HG03575 (cell line): ENCODE results near the gene MRPL42.
"Not testable (repeated sequence)": the region's sequence is repeated elsewhere in the genome, so short reads cannot be mapped to it uniquely, and the experiment has no call there.

Source experiments
- ATAC-seq: cut with Tn5 transposase; IDR thresholded peaks from one replicate; pipeline ENCODE4 v1.9.1; 2021; ENCODE audit not compliant: unreplicated experiment, insufficient number of reproducible peaks, low FRiP score; ENCODE audit errors: extremely low read depth

The MRPL42 gene

GRCh38 chr12:93483151-93483807, 16.0 kb downstream of the MRPL42 start:
- no peak for ATAC-seq

- ATAC-seq, result no peak
These were observed 17.1 kb downstream of the MRPL42 start for GRCh38 chr12:93484315-93484981.

DNA sequence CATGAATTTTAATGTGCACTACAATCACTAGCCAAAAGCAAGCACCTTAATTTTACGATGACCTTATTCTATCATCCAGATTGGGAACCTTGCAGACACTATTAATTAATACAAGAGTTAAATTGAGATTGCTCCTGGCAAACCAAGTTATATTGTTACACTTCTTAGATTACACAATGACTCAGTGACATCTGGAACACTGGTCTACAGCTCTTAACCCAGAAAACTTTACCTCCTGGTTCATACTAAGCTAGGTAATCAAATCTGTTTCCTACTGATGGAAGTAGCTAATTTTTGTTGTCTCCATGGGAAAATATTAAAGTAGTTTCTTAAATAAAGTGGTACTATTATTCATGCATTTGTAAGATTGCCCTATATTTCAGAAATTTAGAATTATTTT, 25.5 kb downstream of the MRPL42 start:
- not testable (repeated sequence) for ATAC-seq

- ATAC-seq, result no peak
These were observed 26.8 kb downstream of the MRPL42 start for GRCh38 chr12:93494096-93494495.

GRCh38 chr12:93497456-93497855, 30.1 kb downstream of the MRPL42 start:
- no peak for ATAC-seq

GRCh38 chr12:93498813-93499212, 31.5 kb downstream of the MRPL42 start:
- not testable (repeated sequence) for ATAC-seq

GRCh38 chr12:93500201-93500600, 32.9 kb downstream of the MRPL42 start:
- no peak for ATAC-seq

DNA sequence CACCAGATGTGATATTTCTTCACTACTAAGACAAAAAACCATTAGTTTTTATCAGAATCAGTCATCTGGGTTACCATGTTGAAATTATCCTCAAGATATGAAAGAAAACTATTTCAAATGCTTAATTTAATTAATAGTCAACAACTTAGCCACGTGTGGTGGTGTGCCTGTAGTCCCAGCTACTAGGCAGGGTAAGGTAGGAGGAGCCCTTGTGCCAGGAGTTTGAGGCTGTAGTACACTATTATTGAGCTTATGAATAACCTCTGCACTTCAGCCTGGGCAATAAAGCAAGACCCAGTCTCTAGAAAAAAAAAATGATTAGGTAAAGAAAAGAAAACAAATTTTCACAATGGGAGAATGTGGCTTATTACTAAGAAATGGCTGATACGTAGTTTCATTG, 33.4 kb downstream of the MRPL42 start:
- no peak for ATAC-seq

DNA sequence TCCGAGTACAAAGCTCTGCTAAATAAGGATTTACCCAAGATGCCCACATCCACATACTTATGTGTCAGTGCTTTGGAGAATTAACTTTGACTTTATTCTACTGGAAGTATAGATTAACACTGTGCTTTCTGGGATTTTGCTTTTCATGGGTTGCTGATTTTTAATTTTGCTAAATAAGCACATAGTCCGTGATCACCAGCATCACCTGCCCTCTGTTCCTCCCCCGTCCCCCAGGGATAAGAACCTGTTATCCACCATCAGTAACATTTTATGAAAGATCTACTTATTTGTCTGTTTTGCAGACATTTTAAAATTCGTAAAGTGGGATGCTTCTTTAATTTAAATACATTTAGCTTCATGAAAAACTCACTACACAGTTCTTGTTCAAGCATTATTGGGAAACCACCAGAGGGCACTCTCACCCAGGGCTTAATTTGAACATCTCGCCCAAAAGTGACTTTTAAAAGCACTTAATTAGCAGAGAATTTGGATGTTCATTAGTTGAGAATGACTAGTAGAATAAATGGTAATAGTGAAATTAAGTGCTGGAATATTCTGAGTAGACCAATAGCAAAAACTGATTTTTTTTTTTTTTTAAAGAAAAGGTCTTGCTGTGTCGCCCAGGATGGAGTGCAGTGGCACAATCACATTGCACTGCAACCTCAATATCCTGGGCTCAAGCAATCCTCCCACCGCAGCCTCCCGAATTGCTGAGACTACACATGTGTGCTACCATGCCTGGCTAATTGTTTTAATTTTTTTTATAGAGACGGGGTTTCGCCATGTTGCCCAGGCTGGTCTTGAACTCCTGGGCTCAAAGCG, 35.7 kb downstream of the MRPL42 start:
- no peak for ATAC-seq

DNA sequence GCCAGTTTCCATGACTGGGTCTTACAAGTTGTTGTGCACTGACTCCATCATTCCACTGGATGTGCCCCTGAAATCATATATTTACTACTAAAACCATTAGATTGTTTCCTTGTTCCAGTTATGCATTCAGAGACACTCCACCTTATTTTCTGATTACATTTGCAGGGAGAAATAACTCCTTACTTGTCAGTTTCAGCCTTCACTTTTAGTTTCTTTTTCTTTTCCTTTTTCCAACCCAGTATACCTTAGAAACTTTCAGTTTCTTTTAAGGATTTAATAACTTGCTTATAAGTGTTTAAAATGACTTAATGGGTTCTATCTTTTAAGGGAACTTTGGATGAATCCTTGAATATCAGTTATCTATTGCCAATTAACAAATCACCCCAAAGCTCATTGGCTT, 39.9 kb downstream of the MRPL42 start:
- no peak for ATAC-seq

GRCh38 chr12:93509506-93509905, 42.2 kb downstream of the MRPL42 start:
- ATAC-seq, result no peak

DNA sequence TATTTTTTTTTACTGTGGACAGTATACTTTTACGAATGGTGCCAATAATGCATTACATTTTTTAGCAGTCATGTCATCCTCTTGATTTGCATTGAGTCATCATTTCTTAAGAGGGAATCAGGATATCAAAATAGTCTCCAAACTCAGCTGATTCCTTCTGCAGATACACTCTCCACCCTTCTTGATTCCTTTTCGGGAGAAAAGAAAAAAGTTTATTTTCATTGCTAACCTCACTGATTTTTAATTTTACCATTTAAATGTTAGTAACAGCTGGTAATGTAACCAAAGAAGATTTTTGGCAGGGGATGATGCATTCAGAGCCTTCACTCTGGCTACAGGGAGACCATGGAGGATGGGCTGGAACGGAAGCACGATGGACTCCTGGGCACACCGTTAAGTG, 47.5 kb downstream of the MRPL42 start:
- ATAC-seq, result no peak

DNA sequence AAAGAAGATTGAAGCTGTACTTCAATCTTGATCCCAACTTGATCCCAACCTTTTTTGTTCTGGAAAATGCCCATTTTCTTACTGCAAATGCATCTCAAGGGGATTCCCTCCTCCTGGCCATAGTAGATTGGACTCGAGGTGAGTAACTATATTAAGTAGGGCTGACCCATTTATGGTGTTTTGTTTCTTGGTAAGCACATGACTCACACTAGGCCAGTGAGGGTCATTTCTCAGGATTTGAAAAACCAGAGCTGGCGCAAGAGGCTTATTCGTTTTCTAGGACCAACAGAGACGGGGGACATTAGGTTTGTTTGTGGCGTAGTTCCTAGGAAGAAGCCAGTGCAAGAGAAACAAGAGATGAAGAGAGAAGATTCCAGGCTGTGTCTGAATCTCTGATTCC, 51.4 kb downstream of the MRPL42 start:
- ATAC-seq, result no peak

DNA sequence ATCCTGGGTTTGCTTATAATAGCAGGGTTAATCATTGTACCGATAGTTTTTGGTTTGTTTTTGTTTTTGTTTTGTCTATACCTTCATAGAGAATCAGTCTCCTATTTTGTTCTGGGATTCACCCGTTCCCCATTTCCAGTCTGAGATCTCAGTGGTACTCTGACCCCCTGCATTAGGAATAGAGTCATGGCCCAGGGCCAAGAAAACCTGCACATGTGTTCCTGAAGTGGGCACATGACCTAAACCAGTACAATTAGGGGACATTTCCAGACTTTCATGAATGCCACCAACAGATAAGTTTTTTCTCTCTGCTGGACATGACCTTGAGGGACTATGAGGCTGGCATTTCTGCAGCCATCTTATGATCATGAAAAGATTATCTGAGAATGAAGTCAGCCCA, 52.5 kb downstream of the MRPL42 start:
- ATAC-seq, result no peak

GRCh38 chr12:93520454-93520853, 53.1 kb downstream of the MRPL42 start:
- ATAC-seq, result no peak

DNA sequence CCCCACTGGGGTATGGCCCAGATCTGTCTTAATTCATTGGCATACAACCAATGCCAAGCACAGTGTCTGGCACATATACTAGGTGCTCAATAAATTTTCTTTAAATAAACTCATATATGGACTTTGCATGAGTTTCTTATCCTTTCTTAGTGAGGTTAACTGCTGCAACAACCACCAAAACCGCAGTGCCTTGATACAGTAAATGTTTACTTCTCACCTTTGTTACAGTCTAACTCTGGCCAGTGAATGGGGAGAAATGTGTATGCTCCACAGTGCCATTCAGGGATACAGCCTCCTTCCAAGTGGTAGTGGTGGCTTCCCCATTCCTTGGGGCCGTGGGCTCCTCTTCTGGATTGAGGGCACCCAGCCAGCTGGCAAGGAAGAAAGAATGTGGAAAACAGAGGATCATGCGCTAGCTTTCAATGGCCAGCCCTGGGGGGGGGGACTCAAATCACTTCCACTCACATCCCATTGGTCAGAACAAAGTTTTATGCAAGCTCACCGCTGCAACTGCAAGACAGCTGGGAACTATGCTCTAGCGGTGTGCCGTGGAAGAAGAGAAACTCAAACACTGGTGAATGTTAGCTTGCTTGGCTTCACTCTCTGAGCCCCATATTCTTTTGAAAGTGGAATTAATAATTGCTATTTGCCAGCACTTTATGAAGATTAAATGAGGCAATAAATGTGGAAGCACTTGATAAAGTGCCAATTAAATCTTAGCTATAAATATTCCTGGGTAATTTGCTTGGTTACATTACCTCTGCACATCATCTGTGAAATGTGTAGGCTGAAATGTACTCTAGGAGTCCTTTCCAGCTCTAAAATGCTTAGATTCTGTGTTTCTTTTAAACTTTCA, 54.1 kb downstream of the MRPL42 start:
- ATAC-seq, result no peak

DNA sequence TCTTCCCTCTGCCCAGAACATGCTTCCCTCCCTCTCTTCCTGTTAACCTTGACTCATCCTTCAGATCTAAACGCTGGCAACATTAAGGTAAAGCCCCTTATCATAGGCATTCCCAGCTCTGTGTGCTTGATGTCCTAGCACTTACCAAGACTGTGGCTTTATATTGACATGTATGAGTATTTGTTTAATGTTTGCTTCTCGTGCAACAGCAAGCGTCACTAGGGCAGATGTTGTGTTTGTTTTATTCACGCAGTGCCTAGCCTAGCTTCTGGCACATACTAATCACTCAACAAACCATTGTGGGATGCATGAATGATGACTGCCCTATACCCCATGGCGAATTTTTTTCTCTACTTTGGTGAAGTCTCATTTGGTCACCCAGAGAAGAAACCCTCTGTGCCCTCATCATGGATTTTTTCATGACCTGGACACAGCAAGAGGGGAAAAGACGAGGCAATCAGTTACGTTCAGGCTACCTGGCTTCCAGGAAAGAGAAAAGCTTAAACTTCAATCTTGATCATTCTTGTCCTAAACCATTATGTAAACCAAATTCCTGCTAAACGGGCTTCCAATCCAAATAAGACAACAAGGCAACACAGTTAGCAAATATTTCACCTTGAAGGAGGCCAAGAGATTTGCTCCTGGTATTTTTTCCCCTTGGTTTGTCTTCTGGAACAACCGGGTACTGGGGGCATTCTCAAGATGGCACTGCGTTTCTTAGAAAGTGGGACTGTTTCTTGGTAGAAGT, 57.2 kb downstream of the MRPL42 start:
- ATAC-seq, result no peak

GRCh38 chr12:93526786-93527428, 59.6 kb downstream of the MRPL42 start:
- ATAC-seq, result no peak
